ENCODE measurements around the gene SETDB2. TPM values are rescaled to one million over a fixed set of nuclear protein-coding genes. Genes with fewer than 3 reads are reported as not detected.

SETDB2 gene
- total RNA-seq, 2 experiments from 2014 or later: 14.3 to 18.0 TPM

DNA sequence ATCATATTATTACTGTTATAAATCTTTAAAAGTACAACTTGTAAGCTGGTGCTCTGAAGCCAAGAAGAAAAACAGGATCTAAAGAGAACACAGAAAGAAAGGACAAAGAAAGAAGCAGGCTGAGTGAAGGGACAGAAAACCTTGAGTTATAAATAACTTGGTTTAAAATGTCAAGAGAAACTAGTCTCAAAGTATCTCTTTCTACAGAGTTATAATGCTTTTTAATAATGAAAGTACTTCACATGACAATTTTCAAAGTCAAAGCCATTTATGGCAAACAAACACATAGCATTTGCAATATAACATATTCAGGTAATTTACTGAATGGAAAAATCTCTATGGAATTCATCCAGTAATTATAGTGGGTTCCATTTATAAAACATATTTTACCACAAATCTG lies 33.6 kb upstream of the SETDB2 start:
- CTCF ChIA-PET: no interaction called here
- H3K9me3 Mint-ChIP-seq (ENCODE audit: low read depth): peaks cover 2% of the 10 kb centered on the region
- no peak overlapping the region for H3K27ac Mint-ChIP-seq
- peaks cover 1% of the 10 kb centered on the region for H3K36me3 Mint-ChIP-seq
- DNase-seq (no peak), ATAC-seq (no peak)
- H3K4me3 Mint-ChIP-seq: no peak overlapping the region
- peaks cover 2% of the 10 kb centered on the region for H3K27me3 Mint-ChIP-seq
- no peaks in the 10 kb centered on the region for H3K4me1 Mint-ChIP-seq

DNA sequence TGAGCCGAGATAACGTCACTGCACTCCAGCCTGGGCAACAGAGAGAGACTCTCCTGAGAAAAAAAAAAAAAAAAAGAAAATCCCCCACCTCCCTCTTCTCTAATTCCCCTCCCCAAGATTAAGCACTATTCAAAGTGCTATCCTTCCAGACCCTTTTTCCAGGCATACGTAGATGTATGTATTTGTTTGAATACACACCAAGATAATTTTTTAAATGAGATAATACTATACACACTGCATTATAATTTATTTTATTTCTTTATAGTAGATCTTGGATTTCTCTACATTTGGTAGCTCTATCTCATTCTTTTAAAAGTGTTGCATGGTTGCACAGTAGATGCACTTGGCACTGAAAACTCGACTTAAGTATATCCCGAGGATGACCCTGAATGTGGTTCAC lies 32.7 kb upstream of the SETDB2 start:
- ATAC-seq: no peak

DNA sequence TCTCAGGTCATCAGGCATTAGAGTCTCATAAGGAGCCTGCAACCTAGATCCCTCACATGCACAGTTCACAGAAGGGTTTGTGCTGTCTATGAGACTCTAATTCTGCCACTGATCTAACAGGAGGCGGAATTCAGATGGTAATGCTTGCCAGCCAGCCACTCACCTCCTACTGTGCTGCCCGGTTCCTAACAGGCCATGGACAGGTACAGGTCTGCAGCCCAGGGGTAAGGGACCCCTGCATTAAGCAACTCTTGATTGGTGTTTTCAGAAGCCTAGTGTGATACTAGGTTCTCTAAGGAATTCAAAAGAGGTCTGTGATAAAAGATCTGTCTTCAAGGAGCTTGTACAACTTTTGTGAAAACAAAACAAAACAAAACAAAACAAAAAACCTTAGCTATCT lies 31.3 kb upstream of the SETDB2 start:
- Mint-ChIP-seq H3K9me3 (ENCODE audit: low read depth) (no peaks in the 10 kb centered on the region), H3K27ac (no peak overlapping the region), H3K4me1 (no peaks in the 10 kb centered on the region), H3K36me3 (no peaks in the 10 kb centered on the region), H3K27me3 (peaks cover 2% of the 10 kb centered on the region), H3K4me3 (no peak overlapping the region)
- ATAC-seq (no peak), DNase-seq (no peak)
- CTCF ChIA-PET: no interaction called here

More for the DNA sequence above, 32.7 kb upstream of the SETDB2 start:
- CTCF ChIA-PET: no interaction called here
- no peaks in the 10 kb centered on the region for H3K36me3 Mint-ChIP-seq
- H3K27me3 Mint-ChIP-seq: peaks cover 2% of the 10 kb centered on the region
- no peaks in the 10 kb centered on the region for H3K9me3 Mint-ChIP-seq (ENCODE audit: low read depth)
- no peak overlapping the region for H3K4me3 Mint-ChIP-seq
- H3K4me1 Mint-ChIP-seq: no peaks in the 10 kb centered on the region
- no peak for DNase-seq
- no peak overlapping the region for H3K27ac Mint-ChIP-seq

DNA sequence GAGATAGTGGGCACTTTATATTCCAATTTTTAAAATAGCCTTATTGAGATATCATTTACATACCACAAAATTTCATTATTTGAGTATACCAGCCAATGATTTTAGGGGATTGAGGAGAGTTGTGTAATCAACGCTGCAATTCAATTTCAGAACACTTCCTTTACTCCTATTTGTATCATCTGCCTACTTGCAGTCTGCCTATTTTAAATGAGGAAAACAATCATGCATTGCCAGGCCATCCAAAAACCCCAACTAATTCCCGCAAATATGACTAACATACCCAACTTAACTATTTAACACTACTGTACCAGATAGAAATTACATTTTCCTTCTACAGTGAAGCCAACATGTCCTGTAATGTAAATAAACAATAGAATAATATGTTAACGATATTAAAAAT lies 26.9 kb upstream of the SETDB2 start:
- Mint-ChIP-seq H3K27me3 (peaks cover 2% of the 10 kb centered on the region), H3K27ac (no peak overlapping the region), H3K9me3 (ENCODE audit: low read depth) (no peaks in the 10 kb centered on the region), H3K4me3 (no peak overlapping the region), H3K36me3 (no peaks in the 10 kb centered on the region), H3K4me1 (no peaks in the 10 kb centered on the region)
- ATAC-seq (no peak), DNase-seq (no peak)
- CTCF ChIA-PET: no interaction called here

DNA sequence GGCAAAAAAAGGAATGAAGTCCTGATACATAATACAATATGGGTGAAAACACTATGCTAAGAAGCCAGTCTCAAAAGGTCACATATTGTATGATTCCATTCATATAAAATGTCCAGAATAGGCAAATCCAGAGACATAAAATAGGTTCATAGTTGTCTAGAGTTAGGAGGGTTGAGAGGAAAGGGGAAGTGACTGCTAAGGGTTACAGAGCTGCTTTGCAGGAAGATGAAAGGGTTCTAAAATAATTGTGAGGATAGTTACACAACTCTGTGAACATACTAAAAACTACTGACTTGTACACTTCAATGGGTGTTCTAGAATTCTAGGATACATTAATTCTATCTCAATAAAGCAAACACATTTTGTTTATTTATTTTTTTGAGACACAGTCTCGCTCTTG lies 25.9 kb upstream of the SETDB2 start:
- ATAC-seq: no peak
- Mint-ChIP-seq H3K4me1 (no peaks in the 10 kb centered on the region), H3K4me3 (no peak overlapping the region), H3K27ac (no peak overlapping the region), H3K27me3 (peaks cover 2% of the 10 kb centered on the region), H3K9me3 (ENCODE audit: low read depth) (no peaks in the 10 kb centered on the region), H3K36me3 (no peaks in the 10 kb centered on the region)
- CTCF ChIA-PET: no interaction called here
- DNase-seq: no peak

DNA sequence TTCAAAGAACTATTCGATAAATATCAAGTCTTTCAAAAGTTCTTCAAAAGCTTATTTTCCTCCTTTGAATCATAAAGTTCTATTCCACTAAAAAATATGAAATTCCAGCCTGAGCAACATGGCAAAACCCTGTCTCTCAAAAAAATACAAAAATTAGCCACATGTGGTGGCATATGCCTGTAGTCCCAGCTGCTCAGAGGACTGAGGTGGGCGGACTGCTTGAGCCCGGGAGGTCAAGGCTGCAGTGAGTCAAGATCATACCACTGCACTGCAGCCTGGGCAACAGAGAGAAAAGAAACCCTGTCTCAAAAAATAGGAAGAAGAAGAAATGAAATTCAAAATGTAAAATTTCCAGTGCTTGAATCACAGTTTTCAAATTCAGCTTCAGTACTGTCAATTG lies 24.8 kb upstream of the SETDB2 start:
- Mint-ChIP-seq H3K27me3 (no peaks in the 10 kb centered on the region), H3K4me3 (no peak overlapping the region), H3K9me3 (ENCODE audit: low read depth) (no peaks in the 10 kb centered on the region), H3K4me1 (no peaks in the 10 kb centered on the region), H3K27ac (no peak overlapping the region), H3K36me3 (no peaks in the 10 kb centered on the region)
- DNase-seq (no peak), ATAC-seq (no peak)
- CTCF ChIA-PET: no interaction called here

DNA sequence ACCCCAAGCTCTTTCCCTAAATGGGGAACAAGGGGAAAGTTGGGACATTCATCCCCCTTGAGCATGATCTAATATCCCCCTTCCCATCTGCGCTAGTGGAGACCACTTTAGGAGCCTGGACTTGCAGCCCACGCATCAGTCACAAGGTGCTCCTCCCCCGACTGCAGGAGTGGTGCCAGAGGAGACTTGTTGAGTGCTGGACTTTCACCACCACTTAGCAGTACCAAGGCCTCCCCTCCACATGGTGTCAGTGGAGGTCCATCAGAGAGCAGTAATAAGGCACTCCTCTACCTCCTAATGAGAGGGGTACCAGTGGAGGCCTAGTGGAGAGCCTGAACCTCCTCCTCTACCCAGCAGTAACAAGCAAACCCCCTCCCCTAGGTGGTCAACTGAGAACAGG lies 22.7 kb upstream of the SETDB2 start:
- Mint-ChIP-seq H3K4me1 (no peaks in the 10 kb centered on the region), H3K4me3 (no peak overlapping the region), H3K27me3 (no peaks in the 10 kb centered on the region), H3K27ac (no peak overlapping the region), H3K9me3 (ENCODE audit: low read depth) (no peaks in the 10 kb centered on the region), H3K36me3 (no peaks in the 10 kb centered on the region)
- peak; percentile 57 for DNase-seq
- ATAC-seq: peak; percentile 82
- CTCF ChIA-PET: interaction anchor here (0.9 kb wide), 1 partner anchor 17 kb away, joined by 3 read pairs; no protein-coding TSS in a partner anchor

DNA sequence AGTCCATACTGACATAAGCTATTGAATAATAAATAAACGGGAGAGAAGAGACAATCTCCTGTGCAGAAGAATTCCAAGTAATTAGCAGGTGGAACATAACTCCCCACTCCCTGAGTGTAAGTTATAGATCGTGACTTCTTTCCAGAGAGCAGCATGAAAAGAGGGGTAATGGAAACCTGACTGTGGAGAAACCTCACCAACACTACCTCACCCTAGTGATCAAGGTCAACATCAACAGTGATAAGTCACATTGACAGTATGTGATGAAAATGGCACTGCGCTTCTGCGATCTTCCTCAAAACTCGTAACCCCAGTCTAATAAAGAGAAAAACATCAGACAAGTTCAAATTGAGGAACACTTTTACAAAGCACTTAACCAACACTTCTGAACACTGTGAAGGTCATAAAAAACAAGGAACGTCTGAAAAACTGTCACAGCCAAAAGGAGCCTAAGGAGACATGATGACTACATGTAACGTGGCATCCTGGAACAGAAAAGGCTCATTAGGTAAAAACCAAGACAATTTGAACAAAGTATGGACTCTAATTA lies 20.0 kb upstream of the SETDB2 start:
- H3K9me3 Mint-ChIP-seq (ENCODE audit: low read depth): no peaks in the 10 kb centered on the region
- no peak overlapping the region for H3K27ac Mint-ChIP-seq
- H3K4me1 Mint-ChIP-seq: no peaks in the 10 kb centered on the region
- ATAC-seq (no peak), DNase-seq (no peak)
- no peaks in the 10 kb centered on the region for H3K36me3 Mint-ChIP-seq
- H3K4me3 Mint-ChIP-seq: no peak overlapping the region
- CTCF ChIA-PET: no interaction called here
- no peaks in the 10 kb centered on the region for H3K27me3 Mint-ChIP-seq

DNA sequence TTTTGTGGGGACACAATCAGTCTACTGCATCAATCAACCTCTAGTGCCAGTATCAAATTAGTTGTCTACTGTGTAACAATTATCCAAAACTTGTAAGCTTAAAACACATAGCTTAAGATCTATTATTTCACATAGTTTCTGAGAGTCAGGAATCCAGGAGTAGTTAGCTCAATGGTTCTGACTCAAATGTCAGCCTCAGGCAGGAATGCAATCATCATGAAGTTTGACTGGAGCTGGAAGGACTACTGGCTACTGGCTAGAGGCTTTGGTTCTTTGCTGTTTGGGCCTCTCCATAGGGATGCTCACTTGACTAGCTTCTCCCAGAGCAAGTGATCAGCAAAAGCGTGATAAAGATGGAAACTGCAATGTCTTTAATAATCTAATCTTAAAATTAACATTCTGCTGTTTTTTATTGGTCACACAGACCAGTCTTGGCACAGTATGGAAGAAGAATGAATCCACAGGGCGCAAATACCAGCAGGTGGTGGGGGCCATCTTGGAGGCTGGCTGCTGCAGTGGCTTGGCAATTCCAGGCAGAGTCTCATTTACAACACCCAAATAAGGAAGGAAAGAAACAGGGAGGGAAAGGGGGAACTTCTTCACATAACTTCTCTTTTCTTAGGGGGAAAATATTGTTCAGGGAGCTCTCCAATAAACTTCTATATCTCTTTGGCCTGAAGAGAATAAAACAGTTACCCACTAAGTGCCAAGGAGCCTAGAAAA lies 15.9 kb upstream of the SETDB2 start:
- no peaks in the 10 kb centered on the region for H3K36me3 Mint-ChIP-seq
- no peaks in the 10 kb centered on the region for H3K4me1 Mint-ChIP-seq
- DNase-seq (no peak), ATAC-seq (no peak)
- no peak overlapping the region for H3K27ac Mint-ChIP-seq
- H3K9me3 Mint-ChIP-seq (ENCODE audit: low read depth): no peaks in the 10 kb centered on the region
- H3K27me3 Mint-ChIP-seq: no peaks in the 10 kb centered on the region
- H3K4me3 Mint-ChIP-seq: no peak overlapping the region
- CTCF ChIA-PET: no interaction called here

DNA sequence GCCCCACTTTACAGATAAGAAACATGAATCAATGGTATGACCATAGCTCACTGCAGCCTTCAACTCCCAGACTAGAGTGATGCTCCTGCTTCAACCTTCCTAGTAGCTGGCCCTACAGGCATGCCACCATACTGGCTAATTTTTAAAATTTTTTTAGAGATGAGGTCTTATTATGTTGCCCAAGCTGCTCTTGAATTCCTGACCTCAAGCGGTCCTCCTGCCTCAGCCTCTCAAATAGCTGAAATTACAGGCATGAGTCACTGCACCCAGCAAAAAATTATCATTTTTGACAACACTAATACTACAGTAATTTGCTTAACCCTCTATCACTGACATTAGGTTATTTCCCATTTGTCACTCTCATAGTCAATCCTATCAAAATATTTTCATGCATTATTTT lies 15.0 kb upstream of the SETDB2 start:
- ATAC-seq (no peak), DNase-seq (no peak)
- H3K27ac Mint-ChIP-seq: no peak overlapping the region
- no peaks in the 10 kb centered on the region for H3K4me1 Mint-ChIP-seq
- CTCF ChIA-PET: no interaction called here
- H3K27me3 Mint-ChIP-seq: no peaks in the 10 kb centered on the region
- H3K36me3 Mint-ChIP-seq: no peaks in the 10 kb centered on the region
- no peaks in the 10 kb centered on the region for H3K9me3 Mint-ChIP-seq (ENCODE audit: low read depth)
- H3K4me3 Mint-ChIP-seq: no peak overlapping the region

DNA sequence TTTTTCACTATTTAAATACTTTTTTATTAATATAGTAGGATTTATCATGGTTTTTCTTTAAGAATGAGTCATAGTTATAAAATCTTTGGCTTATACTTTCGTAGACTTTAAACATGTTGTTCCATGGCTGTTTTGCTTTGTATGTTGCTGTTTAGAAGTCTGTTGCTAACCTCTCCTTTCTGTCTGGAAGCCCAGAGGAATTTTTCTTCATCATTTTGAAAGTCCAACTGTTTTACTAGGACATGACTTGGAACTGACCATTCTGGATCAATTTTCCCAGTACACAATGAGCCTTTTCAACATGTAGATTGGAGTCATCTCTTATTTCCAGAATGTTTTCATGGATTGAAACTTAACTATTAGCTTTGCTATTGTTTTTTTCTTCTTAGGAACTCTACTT lies 8.1 kb upstream of the SETDB2 start:
- no peaks in the 10 kb centered on the region for H3K4me1 Mint-ChIP-seq
- H3K4me3 Mint-ChIP-seq: no peak overlapping the region
- no peak for DNase-seq
- H3K36me3 Mint-ChIP-seq: no peaks in the 10 kb centered on the region
- no peak overlapping the region for H3K27ac Mint-ChIP-seq
- no peaks in the 10 kb centered on the region for H3K27me3 Mint-ChIP-seq
- no peaks in the 10 kb centered on the region for H3K9me3 Mint-ChIP-seq (ENCODE audit: low read depth)
- CTCF ChIA-PET: interaction anchor here (1.4 kb wide), 1 partner anchor 170 kb away, joined by 3 read pairs; no protein-coding TSS in a partner anchor
- no peak for ATAC-seq

DNA sequence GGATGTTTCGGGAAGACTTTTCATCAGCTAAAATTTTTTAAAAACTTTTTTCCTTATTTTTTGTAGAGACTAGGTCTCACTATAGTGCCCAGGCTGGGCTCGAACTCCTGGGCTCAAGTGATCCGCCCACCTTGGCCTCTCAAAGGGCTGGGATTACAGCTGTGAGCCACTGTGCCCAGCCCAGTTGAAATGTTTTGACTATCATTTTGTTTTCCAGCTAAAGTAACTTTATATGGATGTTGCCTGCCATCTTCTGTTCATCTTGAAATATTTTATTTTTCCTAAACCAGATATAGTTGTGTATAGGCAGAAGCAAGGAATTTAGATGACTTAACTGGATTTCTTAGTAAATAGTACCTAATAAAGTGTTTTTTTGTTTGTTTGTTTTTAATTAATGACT lies 7.2 kb upstream of the SETDB2 start:
- ATAC-seq (no peak), DNase-seq (no peak)
- Mint-ChIP-seq H3K9me3 (ENCODE audit: low read depth) (no peaks in the 10 kb centered on the region), H3K4me1 (peaks cover 4% of the 10 kb centered on the region), H3K27ac (no peak overlapping the region), H3K36me3 (peaks cover 2% of the 10 kb centered on the region), H3K27me3 (no peaks in the 10 kb centered on the region), H3K4me3 (no peak overlapping the region)
- CTCF ChIA-PET: interaction anchor here (0.8 to 1.4 kb wide), 2 partner anchors 47 to 170 kb away, joined by 3 read pairs; no protein-coding TSS in a partner anchor

DNA sequence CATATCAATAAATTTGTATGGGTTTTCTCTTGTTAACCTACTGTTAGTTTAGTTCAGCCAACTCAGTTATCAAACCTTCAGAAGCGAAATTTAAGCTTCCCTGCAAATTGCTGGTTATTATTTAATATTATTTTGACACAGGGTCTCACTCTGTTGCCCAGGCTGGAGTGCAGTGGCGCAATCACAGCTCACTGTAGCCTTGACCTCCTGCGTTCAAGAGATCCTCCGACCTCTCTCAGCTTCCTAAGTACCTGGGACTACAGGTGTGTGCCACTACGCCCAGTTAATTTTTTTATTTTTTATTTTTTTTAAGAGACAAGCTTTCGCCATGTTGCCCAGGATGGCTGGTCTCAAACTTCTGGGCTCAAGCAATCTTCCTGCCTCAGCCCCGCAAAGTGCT lies 6.4 kb upstream of the SETDB2 start:
- no peak for DNase-seq
- CTCF ChIA-PET: interaction anchor here (1.1 kb wide), 1 partner anchor 16 kb away, joined by 3 read pairs; no protein-coding TSS in a partner anchor
- no peak for ATAC-seq
- Mint-ChIP-seq H3K27ac (no peak overlapping the region), H3K4me1 (peaks cover 10% of the 10 kb centered on the region), H3K4me3 (no peak overlapping the region), H3K9me3 (ENCODE audit: low read depth) (no peaks in the 10 kb centered on the region), H3K36me3 (peaks cover 2% of the 10 kb centered on the region), H3K27me3 (no peaks in the 10 kb centered on the region)

DNA sequence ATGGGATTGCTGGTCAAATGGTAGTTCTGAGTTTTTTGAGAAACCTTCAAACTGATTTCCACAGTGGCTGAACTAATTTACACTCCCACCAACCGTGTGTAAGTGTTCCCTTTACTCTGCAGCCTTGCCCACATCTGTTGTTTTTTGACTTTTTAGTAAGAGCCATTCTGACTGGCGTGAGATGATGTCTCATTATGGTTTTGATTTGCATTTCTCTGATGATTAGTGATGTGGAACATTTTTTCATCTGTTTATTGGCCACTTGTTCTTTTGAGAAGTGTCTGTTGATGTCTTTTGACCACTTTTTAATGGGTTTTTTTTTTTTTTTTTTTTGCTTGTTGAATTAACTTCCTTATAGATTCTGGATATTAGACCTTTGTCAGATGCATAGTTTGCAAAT lies 4.5 kb upstream of the SETDB2 start:
- H3K27me3 Mint-ChIP-seq: no peaks in the 10 kb centered on the region
- peaks cover 5% of the 10 kb centered on the region for H3K36me3 Mint-ChIP-seq
- ATAC-seq (no peak), DNase-seq (no peak)
- CTCF ChIA-PET: no interaction called here
- no peak overlapping the region for H3K4me3 Mint-ChIP-seq
- no peak overlapping the region for H3K27ac Mint-ChIP-seq
- H3K9me3 Mint-ChIP-seq (ENCODE audit: low read depth): no peaks in the 10 kb centered on the region
- peaks cover 19% of the 10 kb centered on the region for H3K4me1 Mint-ChIP-seq

Measured in activated CD8-positive, alpha-beta memory T cell treated with anti-CD3 and anti-CD28 coated beads, Interleukin-2, amount 10 ng/mL, durations not matched to agents 7 days and 5 days (primary cell).